ENCODE measurements around the gene PTTG1.

DNA sequence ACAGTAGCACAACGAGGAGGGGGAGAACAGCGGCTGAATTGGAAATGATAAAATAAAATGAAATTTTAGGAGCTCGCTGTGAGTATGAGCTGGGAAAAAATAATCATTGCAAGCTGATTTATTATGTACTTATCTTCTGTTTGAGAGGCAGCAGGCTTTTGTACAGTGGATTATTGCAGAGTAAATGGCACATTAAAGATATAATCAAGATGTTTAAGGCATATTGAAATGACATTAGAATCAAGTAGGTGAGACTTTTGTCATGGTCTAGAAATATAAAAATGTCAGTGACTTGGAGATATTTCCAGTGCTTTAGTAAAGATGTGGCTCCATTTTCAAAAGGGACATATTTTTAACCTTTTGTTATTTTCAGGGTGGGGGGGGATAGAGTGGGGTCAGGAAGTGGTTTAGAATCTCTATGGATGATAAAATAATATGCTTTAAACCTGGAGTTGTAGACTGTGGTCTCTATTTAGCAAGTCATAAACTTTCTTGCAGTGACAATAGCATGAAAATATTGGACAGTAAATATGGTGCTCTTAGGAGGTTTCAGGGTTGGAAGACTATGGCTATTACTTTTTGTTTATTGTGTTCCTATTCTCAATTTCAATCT, 46.8 kb downstream of the PTTG1 start:
- TF ChIP-seq GABPA (IDR thresholded peaks at IDR 0.05; ENCODE audit: borderline replicate concordance, insufficient read depth, low read length): no peak
- TF ChIP-seq, protein P1, sequence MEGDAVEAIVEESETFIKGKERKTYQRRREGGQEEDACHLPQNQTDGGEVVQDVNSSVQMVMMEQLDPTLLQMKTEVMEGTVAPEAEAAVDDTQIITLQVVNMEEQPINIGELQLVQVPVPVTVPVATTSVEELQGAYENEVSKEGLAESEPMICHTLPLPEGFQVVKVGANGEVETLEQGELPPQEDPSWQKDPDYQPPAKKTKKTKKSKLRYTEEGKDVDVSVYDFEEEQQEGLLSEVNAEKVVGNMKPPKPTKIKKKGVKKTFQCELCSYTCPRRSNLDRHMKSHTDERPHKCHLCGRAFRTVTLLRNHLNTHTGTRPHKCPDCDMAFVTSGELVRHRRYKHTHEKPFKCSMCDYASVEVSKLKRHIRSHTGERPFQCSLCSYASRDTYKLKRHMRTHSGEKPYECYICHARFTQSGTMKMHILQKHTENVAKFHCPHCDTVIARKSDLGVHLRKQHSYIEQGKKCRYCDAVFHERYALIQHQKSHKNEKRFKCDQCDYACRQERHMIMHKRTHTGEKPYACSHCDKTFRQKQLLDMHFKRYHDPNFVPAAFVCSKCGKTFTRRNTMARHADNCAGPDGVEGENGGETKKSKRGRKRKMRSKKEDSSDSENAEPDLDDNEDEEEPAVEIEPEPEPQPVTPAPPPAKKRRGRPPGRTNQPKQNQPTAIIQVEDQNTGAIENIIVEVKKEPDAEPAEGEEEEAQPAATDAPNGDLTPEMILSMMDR (IDR thresholded peaks at IDR 0.05; ENCODE audit: control extremely low read depth in 1 of 3, insufficient read depth in 1 of 3, low read depth in 1 of 3, low read length in 3 of 3): no peak
- TF ChIP-seq, protein P2, sequence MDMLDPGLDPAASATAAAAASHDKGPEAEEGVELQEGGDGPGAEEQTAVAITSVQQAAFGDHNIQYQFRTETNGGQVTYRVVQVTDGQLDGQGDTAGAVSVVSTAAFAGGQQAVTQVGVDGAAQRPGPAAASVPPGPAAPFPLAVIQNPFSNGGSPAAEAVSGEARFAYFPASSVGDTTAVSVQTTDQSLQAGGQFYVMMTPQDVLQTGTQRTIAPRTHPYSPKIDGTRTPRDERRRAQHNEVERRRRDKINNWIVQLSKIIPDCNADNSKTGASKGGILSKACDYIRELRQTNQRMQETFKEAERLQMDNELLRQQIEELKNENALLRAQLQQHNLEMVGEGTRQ (IDR thresholded peaks at IDR 0.05; ENCODE audit: low read length): no peak
- TF ChIP-seq SIN3A (conservative IDR thresholded peaks at IDR 0.05 in 1 of 2, IDR thresholded peaks at IDR 0.05 in 1 of 2; ENCODE audit: low read depth in 1 of 2, low read length in 2 of 2): no peak
- TF ChIP-seq EZH2 (IDR thresholded peaks at IDR 0.05; ENCODE audit: low read depth, low read length, severe bottlenecking): no peak
- TF ChIP-seq JUND (IDR thresholded peaks at IDR 0.05; ENCODE audit: low read length): no peak
- TF ChIP-seq YY1 (IDR thresholded peaks at IDR 0.05; ENCODE audit: low read depth, low read length): no peak
- TF ChIP-seq CBX8 (IDR thresholded peaks at IDR 0.05; ENCODE audit: borderline replicate concordance, low read depth, low read length): no peak
- TF ChIP-seq JUN (IDR thresholded peaks at IDR 0.05; ENCODE audit: low read depth, low read length): no peak
